ENCODE results near the gene TARBP2. TPM values are rescaled to one million over a fixed set of nuclear protein-coding genes. Genes with fewer than 3 reads are reported as not detected.

TARBP2 gene
- polyA plus RNA-seq, 2 of the 4 experiments (the other 2 are of a cell fraction), result 41.5 to 49.9 TPM

GRCh38 chr12:53513712-53514410, 12.8 kb downstream of the TARBP2 start:
- H3K4me3 ChIP-seq, result no peak overlapping the region
- TF ChIP-seq HDAC2 (IDR thresholded peaks at IDR 0.05), result no peak
- TF ChIP-seq USF2 (IDR thresholded peaks at IDR 0.05), result no peak
- TF ChIP-seq REST (IDR thresholded peaks at IDR 0.05), result no peak
- no peak for TF ChIP-seq CEBPB (IDR thresholded peaks at IDR 0.05)
- no peak for TF ChIP-seq HOXB5 (CRISPR knock-in tag; IDR thresholded peaks at IDR 0.05)
- no peak for TF ChIP-seq RARB (CRISPR knock-in tag; IDR thresholded peaks at IDR 0.05)
- no peak for TF ChIP-seq RFX5 (IDR thresholded peaks at IDR 0.05)
- no peak for TF ChIP-seq TFCP2L1 (CRISPR knock-in tag; IDR thresholded peaks at IDR 0.05)
- no peak for FAIRE-seq
- H3K4me2 ChIP-seq, result no peak overlapping the region
- ChIA-PET CTCF (interaction anchor here (1.1 to 12.1 kb wide), 6 partner anchors 7 to 187 kb away, joined by 4 to 169 read pairs (median 6); partner anchors contain the start of genes AAAS, ATP5MC2, NPFF and TARBP2), POLR2A (interaction anchor here (1.4 kb wide), 1 partner anchor 13 kb away, joined by 4 read pairs; the partner anchor contains the start of gene TARBP2)
- no peaks in the 10 kb centered on the region for H3K9me3 ChIP-seq
- DNase-seq (ENCODE audit: low read depth in 1 of 2, low spot score in 1 of 2), result no peak
- ATAC-seq, result no peak
- H3K27ac ChIP-seq, result no peak overlapping the region
- H3K4me1 ChIP-seq, result no peaks in the 10 kb centered on the region
- 89% methylated on average over 6 of the region's 6 CpGs for WGBS (ENCODE audit: missing lambda C conversion rate)

- ChIA-PET POLR2A (interaction anchor here (1.4 kb wide), 1 partner anchor 14 kb away, joined by 4 read pairs; the partner anchor contains the start of gene TARBP2), CTCF (interaction anchor here (0.5 to 9.8 kb wide), 8 partner anchors 8 to 231 kb away, joined by 3 to 104 read pairs (median 4); partner anchors contain the start of genes AAAS, ATP5MC2, NPFF and TARBP2)
- H3K9me3 ChIP-seq, result no peaks in the 10 kb centered on the region
- no peak for DNase-seq (ENCODE audit: low read depth in 1 of 2, low spot score in 1 of 2)
- no peak overlapping the region for H3K4me3 ChIP-seq
- TF ChIP-seq GATA3 (IDR thresholded peaks at IDR 0.05; ENCODE audit: borderline replicate concordance), result no peak
- no peak for TF ChIP-seq BHLHE40 (IDR thresholded peaks at IDR 0.05; ENCODE audit: low read depth, low read length)
- TF ChIP-seq REST (IDR thresholded peaks at IDR 0.05), result no peak
- TF ChIP-seq RNF2 (IDR thresholded peaks at IDR 0.05; ENCODE audit: borderline replicate concordance, low read depth), result no peak
- no peak for TF ChIP-seq FOXS1 (CRISPR knock-in tag; IDR thresholded peaks at IDR 0.05)
- TF ChIP-seq MAX (IDR thresholded peaks at IDR 0.05), result no peak
- no peak for TF ChIP-seq CHD2 (IDR thresholded peaks at IDR 0.05; ENCODE audit: low read length, partially characterized antibody)
- WGBS (ENCODE audit: missing lambda C conversion rate), result 82% methylated on average over 6 of the region's 6 CpGs
- no peak for ATAC-seq
- no peak overlapping the region for H3K27ac ChIP-seq
- no peaks in the 10 kb centered on the region for H3K4me1 ChIP-seq
- FAIRE-seq, result no peak
- no peak overlapping the region for H3K4me2 ChIP-seq
These were observed 13.7 kb downstream of the TARBP2 start for GRCh38 chr12:53514628-53515290.

Measured in A549 (cell line).